Psoas muscle (tissue), 8 donors: ENCODE measurements around the gene IFIT2. TPM values are rescaled to one million over a fixed set of nuclear protein-coding genes. Genes with fewer than 3 reads are reported as not detected.

ENCODE experiments used
- ATAC-seq, 4 donors: fragments of 200-7000 bp; cut with Tn5 transposase; one replicate each; pipeline ENCODE4 v1.9.1; 2020; ENCODE audit warnings: moderate library complexity in 3 of 4, mild to moderate bottlenecking in 2 of 4
- DNase-seq, 2 donors: peaks; one replicate each; pipeline ENCODE4 v3.0.0-alpha.2; 2020
- H3K27ac ChIP-seq: fragments of 200-600 bp; one replicate; pipeline ENCODE4 v1.8.0; 2022
- H3K27me3 ChIP-seq, 3 donors: fragments of 200-600 bp in 1 of 3; one replicate each; pipeline versions ENCODE4 v1.6.1 to v1.8.0; 2013 to 2022; ENCODE audit warnings: low read length in 2 of 3, mild to moderate bottlenecking in 2 of 3, moderate library complexity in 1 of 3; ENCODE audit not compliant: insufficient read depth in 3 of 3
- H3K36me3 ChIP-seq, 2 donors: fragments of 200-600 bp in 1 of 2; one replicate each; pipeline versions ENCODE4 v1.6.1 to v1.8.0; 2013 to 2022; ENCODE audit warnings: low read depth in 1 of 2, mild to moderate bottlenecking in 1 of 2, moderate library complexity in 1 of 2; ENCODE audit not compliant: insufficient read depth in 1 of 2
- H3K4me1 ChIP-seq: fragments of 200-600 bp; one replicate; pipeline ENCODE4 v1.8.0; 2022
- H3K4me3 ChIP-seq: fragments of 200-600 bp; one replicate; pipeline ENCODE4 v1.8.0; 2022; ENCODE audit warnings: mild to moderate bottlenecking
- H3K9me3 ChIP-seq: fragments of 200-600 bp; one replicate; pipeline ENCODE4 v1.8.0; 2022
- WGBS, 3 donors: extraction: QIAGEN DNeasy Blood & Tissue Kit; methylation state at CpG; one replicate each; pipeline versions ENCODE4 v1.1.6 to v1.1.7; 2013; 5-methylcytosine and 5-hydroxymethylcytosine counted together
- intact Hi-C, 2 donors: fragments of 100-400 bp; cut with DNase I; formaldehyde crosslinking; loops; one replicate each; pipeline versions ENCODE4 v1.11.0 to v1.14.2; 2022
- polyA plus RNA-seq, 3 donors: library from polyadenylated mRNA; stranded (reverse); fragments of 200-250 nt; gene quantifications; one replicate each; pipeline ENCODE4 v1.2.3, GENCODE V29; 2013
- total RNA-seq, 4 donors: library from RNA; stranded (reverse); fragmentation: NEBNext Ultra II Directional in 2 of 4; extraction: Animal tissue kit (Norgen Biotek cat#: 25700) in 2 of 4; gene quantifications; one replicate each; pipeline versions ENCODE4 v1.2.1 to v1.2.4, GENCODE V29; 2021 to 2023
- TF ChIP-seq, protein P1 (sequence below): fragments of 200-600 bp; IDR thresholded peaks from one replicate; pipeline ENCODE4 v1.8.0; 2022; ENCODE audit warnings: antibody characterized with exemption
- donor health status: healthy with polysubstance abuse.
- donor health status: DM: no; HTN: no; CAD: no; lungs with moderate emphysema.
- donor health status: Bipolar disorder and iron deficiency.
- donor health status: healthy.
- donor health status: DM: yes; HTN: yes; CAD: no.
- donor health status: DM: no; HTN: no; CAD: no.
- donor health status: DM: no; HTN: no; CAD: no.
- donor health status: DM: yes; HTN: yes; CAD: no.

IFIT2 gene
- total and polyA plus RNA-seq, 7 donors = 1.2 to 4.2 (median 1.3) TPM

DNA sequence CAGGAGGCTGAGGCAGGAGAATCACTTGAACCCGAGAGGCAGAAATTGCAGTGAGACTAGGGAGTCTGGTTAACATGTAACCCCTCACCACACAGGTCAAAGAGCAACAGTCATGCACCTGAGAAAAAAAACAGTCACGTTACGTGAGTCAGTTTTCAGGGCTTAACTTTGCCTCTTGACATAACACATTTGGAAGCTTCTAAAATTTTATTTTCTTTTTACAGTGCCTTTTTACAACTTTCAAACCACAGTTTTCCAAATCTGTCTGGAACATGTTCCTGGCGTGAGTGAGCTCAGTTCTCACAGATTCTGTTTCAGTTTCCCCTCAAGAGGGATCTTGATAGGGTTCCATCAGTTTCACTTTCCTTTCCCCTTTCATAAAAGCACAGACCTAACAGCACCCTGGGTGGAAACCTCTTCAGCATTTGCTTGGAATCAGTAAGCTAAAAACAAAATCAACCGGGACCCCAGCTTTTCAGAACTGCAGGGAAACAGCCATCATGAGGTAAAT is 30.3 kb downstream of the IFIT2 start:
- intact Hi-C loops = loop anchor here in 1 of 2 donors (1.0 kb wide), 1 partner anchor 50 kb away; no protein-coding TSS in a partner anchor
- Histone ChIP-seq H3K9me3 (no peaks in the 10 kb centered on the region), H3K4me3 (peak overlapping the region; percentile 60), H3K36me3 (no peaks in the 10 kb centered on the region), H3K27me3 (no peaks in the 10 kb centered on the region), H3K27ac (peak overlapping the region; percentile 54), H3K4me1 (peaks cover 60% of the 10 kb centered on the region)
- TF ChIP-seq, protein P1, sequence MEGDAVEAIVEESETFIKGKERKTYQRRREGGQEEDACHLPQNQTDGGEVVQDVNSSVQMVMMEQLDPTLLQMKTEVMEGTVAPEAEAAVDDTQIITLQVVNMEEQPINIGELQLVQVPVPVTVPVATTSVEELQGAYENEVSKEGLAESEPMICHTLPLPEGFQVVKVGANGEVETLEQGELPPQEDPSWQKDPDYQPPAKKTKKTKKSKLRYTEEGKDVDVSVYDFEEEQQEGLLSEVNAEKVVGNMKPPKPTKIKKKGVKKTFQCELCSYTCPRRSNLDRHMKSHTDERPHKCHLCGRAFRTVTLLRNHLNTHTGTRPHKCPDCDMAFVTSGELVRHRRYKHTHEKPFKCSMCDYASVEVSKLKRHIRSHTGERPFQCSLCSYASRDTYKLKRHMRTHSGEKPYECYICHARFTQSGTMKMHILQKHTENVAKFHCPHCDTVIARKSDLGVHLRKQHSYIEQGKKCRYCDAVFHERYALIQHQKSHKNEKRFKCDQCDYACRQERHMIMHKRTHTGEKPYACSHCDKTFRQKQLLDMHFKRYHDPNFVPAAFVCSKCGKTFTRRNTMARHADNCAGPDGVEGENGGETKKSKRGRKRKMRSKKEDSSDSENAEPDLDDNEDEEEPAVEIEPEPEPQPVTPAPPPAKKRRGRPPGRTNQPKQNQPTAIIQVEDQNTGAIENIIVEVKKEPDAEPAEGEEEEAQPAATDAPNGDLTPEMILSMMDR = no peak
- WGBS, 3 donors = 7 to 15% (median 10%) methylated on average over 5 of the region's 5 CpGs
- DNase-seq = no peak
- ATAC-seq = peak in 2 of 4 donors; percentile 32 to 41

DNA sequence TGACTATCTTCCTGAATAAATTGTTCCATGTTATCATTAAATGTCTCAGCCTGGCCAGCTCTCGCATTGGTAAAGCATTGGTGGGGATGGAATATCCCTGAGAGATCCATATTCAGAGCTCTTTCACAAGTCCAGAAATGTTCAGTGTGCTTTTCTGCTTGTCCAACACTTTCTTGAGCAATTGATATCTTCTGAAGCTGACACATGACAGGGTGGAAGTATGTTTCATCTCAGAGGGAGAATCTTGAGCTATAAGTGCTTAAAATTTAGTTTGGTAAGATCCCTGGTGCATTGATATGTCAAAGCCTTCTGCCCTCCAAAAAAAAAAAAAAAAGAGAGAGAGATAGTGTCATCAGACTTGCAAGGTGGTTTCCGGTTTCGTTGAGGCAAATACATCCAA is 33.4 kb downstream of the IFIT2 start:
- intact Hi-C loops = loop anchor here in 1 of 2 donors (5.0 kb wide), 1 partner anchor 37 kb away; no protein-coding TSS in a partner anchor
- Histone ChIP-seq H3K27ac (peak overlapping the region; percentile 12), H3K36me3 (peaks cover 0 to 8% of the 10 kb centered on the region in 2 donors), H3K9me3 (no peaks in the 10 kb centered on the region), H3K4me1 (peaks cover 46% of the 10 kb centered on the region), H3K4me3 (no peak overlapping the region), H3K27me3 (no peaks in the 10 kb centered on the region)
- DNase-seq (no peak), ATAC-seq (no peak)
- TF ChIP-seq, protein P1 = no peak
- 76 to 90% (median 89%) methylated on average over 3 of the region's 3 CpGs for WGBS, 3 donors

DNA sequence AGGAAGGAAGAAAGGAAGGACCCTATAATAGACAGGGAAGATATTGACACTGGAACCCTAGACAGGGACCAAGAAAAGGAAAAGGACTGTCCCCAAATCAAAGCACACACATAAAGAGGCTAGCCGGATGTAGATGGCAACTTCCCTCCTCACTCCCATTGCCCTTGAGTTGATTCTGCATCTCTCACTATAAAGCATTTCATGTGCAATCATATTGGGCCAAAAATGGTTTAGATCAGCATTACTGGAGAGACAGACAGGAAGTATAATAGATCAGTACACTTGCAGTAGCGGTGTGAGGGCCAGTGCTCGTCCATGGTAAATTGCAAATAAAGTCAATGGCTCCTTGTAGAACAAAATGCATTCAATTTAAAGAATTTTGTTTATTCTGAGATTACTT is 34.4 kb downstream of the IFIT2 start:
- H3K4me1 ChIP-seq = peaks cover 42% of the 10 kb centered on the region
- intact Hi-C loops = loop anchor here in 1 of 2 donors (5.0 kb wide), 1 partner anchor 36 kb away; no protein-coding TSS in a partner anchor
- no peaks in the 10 kb centered on the region for H3K27me3 ChIP-seq
- WGBS, 3 donors = 72 to 92% (median 92%) methylated on average over 3 of the region's 3 CpGs
- DNase-seq (no peak), ATAC-seq (no peak)
- no peaks in the 10 kb centered on the region for H3K9me3 ChIP-seq
- TF ChIP-seq, protein P1 = no peak
- H3K27ac ChIP-seq = no peak overlapping the region
- H3K36me3 ChIP-seq = peaks cover 0 to 8% of the 10 kb centered on the region in 2 donors
- H3K4me3 ChIP-seq = no peak overlapping the region

DNA sequence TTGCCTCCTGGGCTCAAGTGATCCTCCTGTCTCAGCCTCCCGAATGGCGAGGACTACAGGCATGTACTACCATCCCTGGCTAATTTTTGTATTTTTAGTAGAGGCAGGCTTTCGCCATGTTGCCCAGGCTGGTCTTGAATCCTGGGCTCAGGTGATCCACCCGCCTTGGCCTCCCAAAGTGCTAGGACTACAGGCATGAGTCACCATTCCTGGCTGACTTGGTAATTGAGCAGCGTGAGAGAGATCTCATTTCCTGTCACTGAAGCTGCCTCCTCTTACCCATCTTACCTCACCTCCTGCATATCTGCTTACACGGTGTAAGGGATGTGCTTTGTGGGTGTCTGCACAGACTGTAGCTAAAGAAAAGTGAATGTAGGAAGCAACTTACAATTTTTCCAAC is 35.6 kb downstream of the IFIT2 start:
- intact Hi-C loops = loop anchor here in 1 of 2 donors (5.0 kb wide), 1 partner anchor 35 kb away; no protein-coding TSS in a partner anchor
- H3K4me1 ChIP-seq = peaks cover 36% of the 10 kb centered on the region
- TF ChIP-seq, protein P1 = no peak
- WGBS, 3 donors = 55 to 86% (median 71%) methylated on average over 6 of the region's 6 CpGs
- H3K4me3 ChIP-seq = no peak overlapping the region
- peak; percentile 76 to 95 (median 86) for ATAC-seq
- H3K27me3 ChIP-seq = no peaks in the 10 kb centered on the region
- DNase-seq = no peak
- peaks cover 0 to 8% of the 10 kb centered on the region in 2 donors for H3K36me3 ChIP-seq
- H3K9me3 ChIP-seq = no peaks in the 10 kb centered on the region
- peak overlapping the region; percentile 32 for H3K27ac ChIP-seq
